GM12891 (cell line): ENCODE measurements around the gene ERAL1.

Experiments
- PAX5 ChIP-seq: IDR thresholded peaks from 2 replicates; pipeline ENCODE4 v1.6.1; 2011; ENCODE audit warnings: low read length, moderate library complexity, mild to moderate bottlenecking; ENCODE audit not compliant: insufficient read depth, severe bottlenecking
- POLR2A ChIP-seq: IDR thresholded peaks from 2 replicates; pipeline ENCODE4 v1.6.1; 2011; ENCODE audit warnings: low read depth, low read length, control low read depth
- POLR2AphosphoS5 ChIP-seq: IDR thresholded peaks from 2 replicates; pipeline ENCODE4 v1.6.1; 2011; ENCODE audit warnings: low read depth, low read length, control low read depth
- POU2F2 ChIP-seq: IDR thresholded peaks from 2 replicates; pipeline ENCODE4 v1.6.1; 2011; ENCODE audit warnings: low read depth, mild to moderate bottlenecking, control low read depth, low read length, moderate library complexity
- SPI1 ChIP-seq: IDR thresholded peaks from 2 replicates; pipeline ENCODE4 v1.6.1; 2011; ENCODE audit warnings: low read depth, low read length, control low read depth
- TAF1 ChIP-seq: IDR thresholded peaks from 2 replicates; pipeline ENCODE4 v1.6.1; 2011; ENCODE audit warnings: low read depth, low read length, control low read depth

DNA sequence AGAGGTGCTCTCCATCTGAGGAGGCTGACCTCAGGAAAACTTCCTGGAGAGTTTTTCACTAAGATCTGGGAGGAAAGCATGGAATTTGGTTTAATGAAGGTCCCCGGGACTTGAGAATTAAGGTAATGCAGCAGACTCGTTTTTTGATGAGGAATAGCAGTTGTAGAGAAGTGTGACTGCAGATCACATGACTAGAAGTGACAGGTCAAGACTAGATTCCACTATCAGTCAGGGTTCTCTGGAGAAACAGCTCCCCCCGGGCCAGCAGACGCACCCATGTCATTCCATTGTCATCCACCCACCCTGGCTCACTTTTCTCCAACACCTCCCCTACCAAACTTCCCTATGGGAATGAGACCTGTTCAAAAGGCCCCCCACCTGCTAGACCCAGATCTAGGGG is 50.0 kb downstream of the ERAL1 start:
- TF ChIP-seq POLR2AphosphoS5: no peak
- no peak for TF ChIP-seq POLR2A
- TF ChIP-seq TAF1: no peak
- no peak for TF ChIP-seq PAX5
- TF ChIP-seq SPI1: no peak
- TF ChIP-seq POU2F2: no peak
